ENCODE results near the gene MYL11. TPM values are rescaled to one million over a fixed set of nuclear protein-coding genes. Genes with fewer than 3 reads are reported as not detected.

Gene MYL11
- total RNA-seq, 1 donor from 2014 or later: not detected

DNA sequence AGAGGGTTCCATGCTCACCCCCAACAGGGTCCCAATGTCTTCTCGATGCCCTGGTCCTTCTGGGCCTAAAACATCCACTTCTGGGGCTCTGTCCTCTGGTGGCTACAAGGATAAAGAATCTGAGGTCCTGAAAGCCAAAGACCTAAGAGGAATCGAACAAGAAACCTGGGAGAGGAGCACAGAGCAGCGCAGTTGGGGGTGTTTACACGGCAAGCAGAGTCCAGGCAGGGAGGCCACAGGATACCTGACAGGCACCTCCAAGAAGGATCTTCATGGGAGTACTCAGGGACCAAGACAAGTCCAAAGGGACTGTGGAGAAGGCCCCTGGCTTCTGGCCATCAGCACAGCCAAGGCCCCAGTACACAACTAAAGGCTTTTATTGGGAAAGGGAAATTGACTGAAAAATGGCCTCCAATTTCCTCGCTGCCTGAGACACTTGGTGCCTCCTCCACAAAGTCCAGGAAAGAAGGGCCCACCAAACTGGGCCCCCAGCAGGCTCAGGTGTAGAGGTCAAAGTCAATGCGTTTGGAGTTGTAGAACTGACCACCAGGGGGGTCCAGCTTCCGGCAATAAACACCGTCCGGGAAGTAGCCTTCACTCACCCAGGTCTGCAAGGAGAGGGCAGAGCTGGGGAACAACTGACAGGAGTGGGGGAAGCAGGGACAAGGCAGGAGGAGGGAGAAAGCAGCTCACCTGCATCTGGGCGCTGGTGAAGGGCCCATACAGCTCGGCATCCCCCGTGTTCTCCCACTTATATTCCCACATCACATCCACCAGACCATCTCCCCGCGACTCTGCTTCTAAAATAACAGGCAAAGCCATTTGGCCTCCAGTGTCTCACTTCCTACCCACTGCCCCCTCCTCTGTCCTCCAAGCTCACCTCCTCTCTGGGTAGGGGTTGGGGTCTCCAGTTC lies 21.9 kb upstream of the MYL11 start:
- intact Hi-C loops (cut with DNase I): no loop called here
- DNase-seq (ENCODE audit: missing footprints) (no peak), ATAC-seq (no peak)

DNA sequence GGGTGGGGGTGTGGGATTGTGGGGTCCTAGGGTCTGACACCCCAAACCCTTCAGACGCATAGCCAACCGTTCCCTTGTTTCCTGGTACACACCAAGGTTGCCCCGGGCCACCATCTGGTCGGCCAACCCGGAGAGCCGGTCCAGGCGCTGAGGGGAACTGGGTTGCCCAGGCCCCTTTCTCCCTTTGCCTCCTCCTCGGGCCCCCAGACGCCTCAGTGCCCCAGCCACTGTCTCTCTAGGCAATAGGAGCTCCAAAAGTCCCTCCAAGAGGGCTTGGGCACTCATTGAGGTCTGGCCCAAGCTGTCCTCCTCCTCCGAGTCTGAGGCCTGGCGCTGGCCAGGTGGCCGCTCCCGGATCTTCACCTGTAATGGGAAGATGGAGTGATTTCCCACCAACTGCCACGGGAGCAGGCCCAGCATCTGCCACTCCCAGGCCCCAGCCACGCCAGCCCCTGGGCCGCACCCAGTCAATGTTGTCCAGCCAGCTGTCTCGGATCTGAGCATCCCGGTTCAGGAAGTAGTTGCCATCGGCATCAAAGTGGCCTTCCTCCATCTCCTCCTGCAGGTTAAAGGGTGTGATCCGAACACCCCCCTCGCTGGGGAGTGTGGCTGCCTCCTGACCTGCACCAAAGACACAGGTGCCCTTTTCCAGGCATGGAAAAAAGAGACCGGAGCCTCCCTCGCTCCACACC lies 21.0 kb upstream of the MYL11 start:
- no peak for ATAC-seq
- intact Hi-C loops (cut with DNase I): no loop called here
- DNase-seq (ENCODE audit: missing footprints): no peak

DNA sequence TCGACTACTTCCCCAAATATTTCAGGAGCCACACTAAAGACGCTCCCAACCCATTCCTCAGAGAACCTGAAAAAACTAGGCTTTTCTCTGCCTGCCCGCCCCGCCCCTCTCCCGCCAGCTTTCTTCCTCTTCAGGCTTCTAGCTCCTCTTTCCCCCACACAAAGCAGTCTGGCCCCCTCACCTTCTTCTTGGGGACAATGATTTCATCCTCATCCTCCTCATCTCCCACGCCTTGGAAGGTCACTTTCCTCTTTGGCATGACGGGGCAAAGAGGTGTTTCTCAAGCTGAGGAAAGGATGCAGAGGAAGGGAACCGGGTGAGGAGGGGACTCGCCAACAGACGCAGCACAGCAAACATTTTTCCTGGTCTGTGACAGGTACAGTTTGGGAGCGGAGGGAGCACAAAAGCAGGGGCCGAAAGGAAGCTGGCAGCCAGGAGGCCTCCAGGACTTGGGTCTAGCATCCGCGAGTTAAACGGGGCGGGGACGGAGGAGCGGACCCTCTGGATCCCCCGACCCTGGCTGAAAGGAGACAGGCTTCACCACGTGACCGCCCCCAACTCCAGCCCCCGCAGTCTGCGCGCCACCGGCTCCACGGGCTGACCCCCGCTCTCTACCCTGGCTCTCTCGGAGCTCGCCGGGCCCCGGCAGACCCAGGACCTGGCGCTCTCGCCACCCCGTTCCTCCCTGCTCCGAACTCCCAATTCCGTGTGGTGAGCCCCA lies 20.0 kb upstream of the MYL11 start:
- intact Hi-C loops (cut with DNase I): loop anchor here (1.0 kb wide), 1 partner anchor 14 kb away; no protein-coding TSS in a partner anchor
- peak; percentile 20 for ATAC-seq
- no peak for DNase-seq (ENCODE audit: missing footprints)

DNA sequence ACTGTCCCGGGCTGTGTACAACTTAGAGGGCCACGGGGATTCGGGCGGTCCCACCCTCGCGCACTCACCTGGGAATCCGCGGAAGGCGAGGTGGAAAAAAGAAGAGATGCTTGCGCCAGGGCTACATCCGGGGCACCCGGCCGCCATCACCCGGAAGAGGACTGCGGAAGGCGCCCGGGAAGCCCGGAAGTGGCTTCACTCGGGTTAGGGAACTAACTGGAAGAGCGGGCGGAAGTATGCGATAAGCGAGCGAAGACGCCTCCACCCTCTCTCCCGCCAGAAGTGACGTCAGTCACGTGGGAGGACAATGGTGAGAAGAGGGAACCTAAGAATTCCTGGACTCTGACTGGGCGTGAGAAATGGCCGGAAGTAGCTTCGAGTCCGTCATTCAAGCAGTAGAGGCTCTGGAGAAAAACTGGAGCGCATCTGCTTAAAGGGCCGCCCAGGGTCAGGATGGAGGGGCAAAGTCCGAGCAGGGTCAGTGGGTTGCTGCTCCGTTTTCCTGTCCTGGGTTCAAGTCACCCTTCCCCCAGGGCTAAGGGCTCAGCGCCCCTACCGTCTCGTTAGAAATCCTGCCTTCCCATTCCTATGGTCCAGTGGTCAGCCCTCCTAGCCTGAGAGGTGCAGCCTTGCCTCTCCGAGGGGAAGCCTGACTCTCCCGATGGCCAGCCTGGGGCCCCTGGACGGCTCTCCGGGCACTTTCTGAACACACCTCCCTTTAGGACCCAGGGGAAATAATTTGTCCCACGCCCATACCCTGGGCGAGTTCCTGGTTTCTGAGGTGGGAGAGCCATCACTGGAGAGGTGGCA lies 19.3 kb upstream of the MYL11 start, which contains the start of gene CD2BP2:
Gene CD2BP2, minus strand, starts transcription at position 165 of the 810 bp plus-strand sequence. CDS start 627 bp downstream, outside the sequence.
- DNase-seq (ENCODE audit: missing footprints) (peak; percentile 97), ATAC-seq (peak; percentile 93)
- intact Hi-C loops (cut with DNase I): loop anchor here (1.0 kb wide), 1 partner anchor 13 kb away; no protein-coding TSS in a partner anchor

DNA sequence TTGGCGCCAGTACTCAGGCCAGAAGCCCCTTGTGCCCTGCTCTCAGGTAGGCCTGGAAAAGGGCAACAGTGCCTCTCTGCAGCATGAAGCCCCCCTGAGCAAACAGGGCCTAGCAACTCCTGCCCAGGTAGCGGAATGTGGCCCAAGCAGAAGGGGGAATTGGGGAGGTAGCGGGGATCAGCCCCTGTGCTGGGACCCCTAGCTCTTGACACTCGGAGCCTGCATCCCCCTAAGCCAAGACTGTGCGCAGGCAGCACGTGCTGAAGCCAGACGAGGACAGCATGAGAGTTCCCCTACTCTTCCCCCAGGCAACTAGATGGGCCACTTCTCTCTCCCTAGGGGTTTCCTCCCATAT lies 18.7 kb upstream of the MYL11 start:
- no peak for ATAC-seq
- no peak for DNase-seq (ENCODE audit: missing footprints)
- intact Hi-C loops (cut with DNase I): loop anchor here (1.0 kb wide), 1 partner anchor 12 kb away; no protein-coding TSS in a partner anchor

DNA sequence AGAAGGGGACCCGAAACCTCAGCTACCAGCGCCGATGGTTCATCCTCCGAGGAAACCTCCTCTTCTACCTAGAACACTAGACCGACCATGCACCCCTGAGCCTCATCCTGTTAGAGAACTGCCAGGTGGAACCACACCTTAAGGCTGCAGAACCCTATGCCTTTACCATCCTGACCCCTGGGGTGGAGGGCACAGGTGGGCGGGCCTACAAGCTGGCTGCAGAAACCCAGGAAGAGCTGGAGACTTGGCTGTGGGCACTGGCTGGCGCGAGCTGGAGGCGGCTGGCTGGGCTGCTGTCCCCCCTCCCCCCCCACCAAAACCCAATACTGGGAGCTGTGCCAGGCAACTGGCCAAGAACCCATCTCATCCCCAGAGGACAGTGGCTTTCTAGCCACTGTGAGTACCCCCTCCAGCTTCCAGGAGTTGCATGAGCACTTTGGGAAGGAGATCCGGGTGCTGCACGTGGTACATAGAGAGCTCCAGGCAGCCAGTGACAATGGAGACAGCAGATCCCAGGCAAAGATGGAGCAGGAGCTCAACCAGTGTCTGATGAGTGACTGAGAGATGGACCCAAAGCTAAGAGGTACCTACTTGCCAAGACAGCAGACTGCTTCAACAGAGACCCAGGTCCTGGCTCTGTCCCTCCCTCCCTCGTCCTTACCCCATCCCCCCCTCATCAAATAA lies 18.1 kb upstream of the MYL11 start:
- intact Hi-C loops (cut with DNase I): no loop called here
- ATAC-seq: no peak

DNA sequence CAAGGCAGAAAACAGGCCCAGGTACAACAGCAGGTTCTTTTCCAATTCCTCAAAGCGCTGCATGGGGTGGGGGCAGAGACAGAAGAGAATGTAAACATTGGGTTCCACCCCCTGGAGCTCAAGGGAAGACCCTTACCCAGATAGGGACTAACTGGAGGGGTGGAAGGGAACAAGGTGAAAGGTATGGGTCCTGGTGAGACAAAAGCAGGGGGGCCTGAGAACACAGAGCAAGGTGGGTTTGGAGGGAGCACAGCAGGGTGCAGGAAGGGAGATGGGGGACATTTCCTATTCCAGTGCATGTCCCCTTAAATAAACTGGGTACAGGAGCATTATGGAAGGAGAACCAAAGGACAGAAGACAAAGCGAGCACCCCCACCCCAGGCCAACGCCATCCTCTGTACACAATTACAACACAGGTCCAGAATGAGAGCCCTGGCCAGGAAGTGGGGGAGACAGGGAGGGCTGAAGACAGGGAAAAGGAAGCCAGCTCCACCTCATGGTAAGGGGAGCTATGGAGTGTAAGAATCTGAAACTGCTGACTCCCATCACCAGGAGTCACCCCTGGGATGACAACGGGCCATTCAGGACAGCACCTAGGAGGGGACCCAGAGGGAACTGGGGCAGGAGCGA lies 17.4 kb upstream of the MYL11 start:
- intact Hi-C loops (cut with DNase I): no loop called here
- ATAC-seq (no peak), DNase-seq (ENCODE audit: missing footprints) (no peak)

More for the DNA sequence above, 18.1 kb upstream of the MYL11 start:
- DNase-seq (ENCODE audit: missing footprints): no peak

DNA sequence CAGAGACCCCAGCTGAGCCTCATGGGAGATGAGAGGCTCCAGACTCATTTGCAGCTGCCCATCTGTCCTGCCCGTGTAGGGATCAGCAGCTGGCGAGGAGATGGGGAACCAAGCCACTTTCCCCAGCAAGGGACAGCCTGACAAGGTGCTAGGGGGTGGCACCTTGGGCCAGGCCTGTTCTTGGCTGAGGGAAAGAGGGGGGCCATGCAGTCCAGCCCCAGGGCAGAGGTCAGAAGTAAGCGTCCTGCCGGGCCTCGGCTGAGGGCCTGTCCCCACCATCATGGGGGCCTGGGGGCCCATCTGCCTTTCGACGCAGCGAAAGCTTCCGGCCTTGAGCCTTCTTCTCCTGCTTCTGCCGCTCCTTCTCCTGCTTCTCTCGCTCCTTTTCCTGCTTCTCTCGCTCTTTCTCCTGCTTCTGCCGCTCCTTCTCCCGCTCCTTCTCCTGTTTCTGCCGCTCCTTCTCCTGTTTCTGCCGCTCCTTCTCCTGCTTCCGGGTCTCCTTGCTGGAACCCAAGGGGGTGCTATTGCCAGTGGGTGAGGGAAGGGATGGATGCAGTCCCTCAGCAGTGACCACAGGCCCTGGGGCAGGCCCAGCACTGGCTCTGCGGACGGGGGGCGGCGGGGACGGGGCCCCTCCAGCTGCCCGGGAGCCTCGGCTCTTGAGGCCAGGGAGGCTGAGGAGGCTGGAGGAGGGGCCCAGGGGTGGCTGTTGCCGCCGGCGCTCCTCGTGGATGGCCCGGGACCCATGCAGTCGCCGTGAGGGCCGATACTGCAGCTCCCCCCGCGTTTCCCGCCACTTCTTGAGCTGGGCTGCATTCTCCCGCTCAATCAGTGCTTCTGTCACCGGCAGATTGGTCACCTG lies 16.7 kb upstream of the MYL11 start:
- intact Hi-C loops (cut with DNase I): no loop called here
- no peak for DNase-seq (ENCODE audit: missing footprints)
- ATAC-seq: no peak

DNA sequence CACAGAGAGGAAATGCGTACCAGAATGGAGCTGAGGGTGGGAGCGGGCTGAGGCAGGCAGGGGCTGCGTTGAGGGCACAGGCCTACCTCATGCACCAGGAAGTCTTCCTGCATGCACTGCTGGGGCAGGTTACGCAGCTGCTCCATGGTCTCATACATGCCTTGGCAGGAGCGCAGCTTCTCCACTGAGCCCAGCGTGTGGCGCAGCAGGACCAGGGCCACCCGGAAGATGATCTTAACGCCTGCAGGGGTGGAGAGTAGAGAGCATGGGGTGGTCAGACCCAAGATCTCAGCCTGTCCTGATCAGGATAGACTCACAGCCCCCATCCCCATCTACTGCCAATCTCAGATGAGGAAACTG lies 16.0 kb upstream of the MYL11 start:
- intact Hi-C loops (cut with DNase I): no loop called here
- no peak for ATAC-seq
- DNase-seq (ENCODE audit: missing footprints): no peak

DNA sequence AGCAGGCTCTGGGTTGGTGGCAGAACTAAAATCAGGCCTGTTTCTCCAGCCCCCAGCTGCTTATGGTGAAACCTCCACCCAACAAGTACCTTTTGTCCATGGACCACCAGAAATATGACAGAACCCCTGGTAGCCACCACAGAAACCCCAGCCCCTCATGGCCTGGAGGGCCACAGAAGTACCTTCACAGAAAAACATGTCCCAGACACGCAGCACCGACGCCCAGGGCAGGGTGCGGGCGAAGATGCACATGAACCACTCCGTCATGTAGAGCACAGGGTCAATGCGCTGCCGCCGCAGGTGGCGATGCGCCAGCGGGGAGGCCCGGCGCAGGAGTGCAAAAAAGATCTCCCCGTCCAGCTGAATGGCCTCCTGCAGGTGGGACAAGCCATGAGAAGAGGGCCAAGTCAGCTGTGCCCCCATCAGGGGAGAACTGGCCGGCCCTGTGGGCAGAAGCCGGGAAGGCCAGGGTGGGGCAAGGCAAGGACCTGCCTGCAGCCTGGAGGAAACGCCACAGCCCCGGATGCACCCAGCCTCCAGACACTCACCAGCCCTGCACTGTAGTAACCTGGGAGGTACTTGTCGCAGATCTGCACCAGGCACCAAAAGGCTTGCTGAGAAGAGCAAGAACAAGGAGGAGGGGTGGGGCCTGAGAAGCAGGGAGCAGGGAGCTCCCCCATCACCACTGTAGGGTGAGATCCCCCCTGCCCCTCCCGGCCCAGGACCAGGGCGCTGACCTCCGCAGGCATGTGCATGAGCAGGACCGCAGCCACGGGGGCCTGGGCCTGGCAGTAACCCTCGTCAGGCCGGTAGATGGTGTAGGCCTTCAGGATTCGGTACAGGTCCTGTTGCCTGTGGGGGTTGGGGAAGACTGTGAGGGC lies 15.4 kb upstream of the MYL11 start:
- DNase-seq (ENCODE audit: missing footprints): no peak
- no peak for ATAC-seq
- intact Hi-C loops (cut with DNase I): no loop called here

DNA sequence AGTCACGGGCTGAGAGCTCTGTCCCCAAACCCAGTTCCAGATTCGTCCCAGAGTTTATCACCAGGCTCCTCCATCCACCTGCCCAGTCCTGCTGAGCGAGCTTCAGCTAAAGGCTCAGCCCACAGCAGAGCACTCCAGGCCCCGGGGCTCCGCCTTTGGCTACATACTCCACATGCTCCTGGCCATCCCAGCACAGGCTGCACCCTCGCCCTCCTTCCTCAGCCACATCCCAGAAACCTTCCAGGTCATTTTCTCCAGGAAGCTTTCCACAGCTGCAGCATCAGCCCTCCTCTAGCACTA lies 14.8 kb upstream of the MYL11 start:
- intact Hi-C loops (cut with DNase I): no loop called here
- no peak for DNase-seq (ENCODE audit: missing footprints)
- no peak for ATAC-seq

DNA sequence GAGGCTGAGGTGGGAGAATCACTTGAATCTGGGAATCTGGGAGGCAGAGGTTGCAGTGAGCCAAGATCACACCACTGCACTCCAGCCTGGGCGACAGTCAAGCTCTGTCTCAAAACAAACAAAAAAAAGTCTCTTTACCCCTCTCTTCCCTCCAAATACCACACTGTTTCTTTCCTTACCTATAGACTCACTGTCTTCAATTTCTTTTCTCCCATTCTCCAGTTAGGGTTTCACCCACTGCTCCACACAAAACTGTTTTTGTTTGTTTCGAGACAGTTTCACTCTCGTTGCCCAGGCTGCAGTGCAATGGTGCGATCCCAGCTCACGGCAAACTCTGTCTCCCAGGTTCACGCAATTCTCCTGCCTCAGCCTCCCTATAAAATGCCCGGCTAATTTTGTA lies 13.4 kb upstream of the MYL11 start:
- ATAC-seq: no peak
- intact Hi-C loops (cut with DNase I): no loop called here
- no peak for DNase-seq (ENCODE audit: missing footprints)

DNA sequence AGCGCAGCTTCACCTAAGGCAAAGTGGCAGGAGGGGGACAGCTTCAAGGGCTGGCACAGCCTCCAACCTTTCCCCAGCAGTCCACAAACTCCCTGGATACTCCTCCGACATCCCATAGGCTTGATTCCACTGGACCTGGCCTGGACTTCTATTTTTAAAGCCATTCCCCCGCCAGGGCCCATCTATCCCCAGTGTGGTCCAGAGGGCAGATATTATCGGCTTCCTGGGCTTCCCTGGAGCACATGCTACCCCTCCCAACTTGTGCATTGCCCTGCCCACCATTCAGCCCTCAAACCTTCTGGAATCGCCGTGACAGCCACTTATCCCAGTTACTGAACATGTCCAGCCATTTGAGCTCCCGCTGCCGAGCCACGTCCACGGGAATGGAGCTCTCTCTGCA lies 9.4 kb upstream of the MYL11 start:
- DNase-seq (ENCODE audit: missing footprints) (no peak), ATAC-seq (no peak)
- intact Hi-C loops (cut with DNase I): no loop called here

DNA sequence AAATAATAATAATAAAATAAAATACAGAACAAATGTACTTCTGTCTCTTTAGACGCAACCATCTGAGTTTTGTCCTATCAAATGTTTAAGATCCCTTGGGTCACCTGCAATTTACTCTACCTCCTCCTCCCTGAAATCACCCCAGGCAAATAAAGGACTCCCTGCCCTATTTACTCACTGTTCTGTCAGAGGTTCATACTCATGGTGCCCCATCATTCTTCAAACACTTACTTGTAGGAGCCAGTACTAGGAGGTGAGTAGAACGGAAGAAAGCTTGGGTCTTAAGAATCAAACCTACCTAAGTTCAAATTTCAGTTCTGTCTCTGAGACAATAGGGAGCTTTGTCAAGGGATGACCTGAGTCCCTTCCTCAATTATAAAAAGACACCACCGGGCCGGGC lies 8.1 kb upstream of the MYL11 start:
- intact Hi-C loops (cut with DNase I): no loop called here
- ATAC-seq (no peak), DNase-seq (ENCODE audit: missing footprints) (no peak)

DNA sequence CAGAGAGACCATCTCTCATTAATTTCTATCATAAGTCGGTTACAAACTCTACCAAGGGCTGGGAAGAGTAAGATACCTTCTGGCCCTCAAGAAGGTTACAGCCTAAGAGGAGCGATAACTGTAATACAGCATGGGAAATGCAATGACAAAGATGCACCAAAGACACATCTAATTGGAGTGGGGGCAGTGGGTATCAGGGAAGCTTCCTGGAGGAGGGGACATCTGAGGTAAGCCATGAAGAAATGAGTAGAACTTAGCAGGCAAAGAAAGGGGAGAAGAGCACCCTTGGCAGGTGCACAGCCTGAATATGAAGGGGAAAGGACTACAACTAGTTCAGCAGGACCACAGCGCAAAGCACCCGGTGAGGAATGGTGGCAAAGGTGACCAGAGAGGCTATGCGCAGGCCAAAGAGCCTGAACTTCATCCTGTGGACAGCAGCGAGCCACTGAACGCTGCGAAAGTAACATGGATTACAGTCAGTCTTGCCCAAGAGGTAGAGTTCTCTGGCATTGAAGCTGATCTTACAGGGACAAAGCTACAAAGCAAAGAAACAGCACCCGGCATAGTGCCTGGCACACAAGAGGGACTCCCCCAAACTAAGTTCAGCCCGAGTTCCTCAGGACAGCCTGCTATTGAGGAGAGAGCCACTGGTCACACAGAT lies 7.1 kb upstream of the MYL11 start:
- intact Hi-C loops (cut with DNase I): loop anchor here (1.0 kb wide), 1 partner anchor 12 kb away; the partner anchor contains the start of gene CD2BP2
- no peak for ATAC-seq
- no peak for DNase-seq (ENCODE audit: missing footprints)

All from Right ventricle myocardium inferior (tissue), 1 donor.